Measurements from ENCODE around the gene PSIP1.

The PSIP1 gene

DNA sequence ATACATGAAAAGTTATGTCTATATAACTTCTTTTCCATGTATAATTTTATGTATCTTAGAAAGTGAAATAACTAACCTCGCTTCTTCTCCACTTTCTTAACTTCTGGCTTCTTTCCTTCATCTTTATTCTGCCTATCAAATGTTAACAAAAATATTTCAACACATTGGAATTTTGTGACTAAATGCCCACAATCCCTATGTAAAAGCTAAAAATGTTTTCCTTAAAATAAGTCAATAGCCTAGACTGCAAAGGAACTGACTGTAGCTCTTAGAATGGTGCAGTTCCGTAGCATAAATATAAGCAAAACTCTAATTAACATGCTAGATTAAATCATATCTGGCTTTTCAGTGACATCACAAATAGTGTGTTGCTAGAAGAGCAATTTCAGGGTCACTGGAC lies 40.9 kb downstream of the PSIP1 start:
- WGBS (ENCODE audit: extremely low coverage, insufficient coverage, low lambda C conversion rate): no CpG with 5 or more reads among the region's 2 CpGs
- H3K4me1 ChIP-seq (ENCODE audit: control insufficient read depth, low read depth, low read length): no peaks in the 10 kb centered on the region
- no peak overlapping the region for H4K5ac ChIP-seq (ENCODE audit: low read length)
- H2BK120ac ChIP-seq (ENCODE audit: low read depth, low read length): no peak overlapping the region
- no peak overlapping the region for H3K4me3 ChIP-seq (ENCODE audit: low read length)
- no peak overlapping the region for H2AK5ac ChIP-seq (ENCODE audit: low read length)
- no peak overlapping the region for H3K27ac ChIP-seq (ENCODE audit: low read depth, low read length)
- no peak for DNase-seq
- H3K79me1 ChIP-seq (ENCODE audit: low read length): no peaks in the 10 kb centered on the region
- H2BK15ac ChIP-seq (replicated peaks; ENCODE audit: low read depth): no peak overlapping the region
- no peak overlapping the region for H3K4me2 ChIP-seq (ENCODE audit: low read length)
- H3K9ac ChIP-seq (ENCODE audit: low read length): no peak overlapping the region
- no peaks in the 10 kb centered on the region for H3K79me2 ChIP-seq (ENCODE audit: control insufficient read depth, insufficient read depth, low read length)
- no peak overlapping the region for H2BK5ac ChIP-seq (ENCODE audit: low read length)
- H3K23ac ChIP-seq (ENCODE audit: low read length): no peak overlapping the region
- H3K4ac ChIP-seq (ENCODE audit: low read depth, low read length): no peak overlapping the region
- H4K8ac ChIP-seq (ENCODE audit: low read depth, low read length): no peak overlapping the region
- H3K56ac ChIP-seq (ENCODE audit: low read length): no peak overlapping the region
- no peaks in the 10 kb centered on the region for H3K27me3 ChIP-seq (ENCODE audit: insufficient read depth, low read length, poor library complexity)
- no peak overlapping the region for H3K18ac ChIP-seq (ENCODE audit: low read length)
- H3K36me3 ChIP-seq (ENCODE audit: control insufficient read depth, insufficient read depth, low read length): no peaks in the 10 kb centered on the region

DNA sequence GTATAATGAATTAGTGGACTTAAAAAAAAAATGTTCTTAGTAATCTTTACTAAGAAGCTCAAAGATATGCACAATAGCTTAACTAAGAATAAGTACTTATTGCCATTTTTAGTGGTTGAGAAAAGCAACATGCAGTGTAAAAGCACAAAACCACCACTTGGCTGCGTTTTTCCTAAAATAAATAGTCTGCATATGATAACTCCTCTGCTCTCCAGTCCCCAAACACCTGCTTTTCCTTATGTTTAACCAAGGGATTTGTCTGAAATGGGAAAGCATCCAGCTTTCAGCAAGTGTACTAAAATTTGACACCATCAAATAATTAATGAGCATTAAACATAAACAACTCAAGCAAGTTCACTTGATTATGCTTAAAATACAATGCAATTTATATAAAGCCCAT lies 41.4 kb downstream of the PSIP1 start:
- DNase-seq: peak; percentile 4
- Histone ChIP-seq H3K4me3 (ENCODE audit: low read length) (no peak overlapping the region), H3K79me1 (ENCODE audit: low read length) (no peaks in the 10 kb centered on the region), H3K36me3 (ENCODE audit: control insufficient read depth, insufficient read depth, low read length) (no peaks in the 10 kb centered on the region), H2BK15ac (replicated peaks; ENCODE audit: low read depth) (no peak overlapping the region), H2AK5ac (ENCODE audit: low read length) (no peak overlapping the region), H3K4me2 (ENCODE audit: low read length) (no peak overlapping the region), H3K56ac (ENCODE audit: low read length) (no peak overlapping the region), H3K4me1 (ENCODE audit: control insufficient read depth, low read depth, low read length) (no peaks in the 10 kb centered on the region), H2BK120ac (ENCODE audit: low read depth, low read length) (no peak overlapping the region), H4K8ac (ENCODE audit: low read depth, low read length) (no peak overlapping the region), H3K23ac (ENCODE audit: low read length) (no peak overlapping the region), H4K5ac (ENCODE audit: low read length) (no peak overlapping the region), H3K4ac (ENCODE audit: low read depth, low read length) (no peak overlapping the region), H2BK5ac (ENCODE audit: low read length) (no peak overlapping the region), H3K9ac (ENCODE audit: low read length) (no peak overlapping the region), H3K79me2 (ENCODE audit: control insufficient read depth, insufficient read depth, low read length) (no peaks in the 10 kb centered on the region), H3K27ac (ENCODE audit: low read depth, low read length) (no peak overlapping the region), H3K18ac (ENCODE audit: low read length) (no peak overlapping the region), H3K27me3 (ENCODE audit: insufficient read depth, low read length, poor library complexity) (no peaks in the 10 kb centered on the region)
- WGBS (ENCODE audit: extremely low coverage, insufficient coverage, low lambda C conversion rate): no CpG with 5 or more reads among the region's 1 CpG

DNA sequence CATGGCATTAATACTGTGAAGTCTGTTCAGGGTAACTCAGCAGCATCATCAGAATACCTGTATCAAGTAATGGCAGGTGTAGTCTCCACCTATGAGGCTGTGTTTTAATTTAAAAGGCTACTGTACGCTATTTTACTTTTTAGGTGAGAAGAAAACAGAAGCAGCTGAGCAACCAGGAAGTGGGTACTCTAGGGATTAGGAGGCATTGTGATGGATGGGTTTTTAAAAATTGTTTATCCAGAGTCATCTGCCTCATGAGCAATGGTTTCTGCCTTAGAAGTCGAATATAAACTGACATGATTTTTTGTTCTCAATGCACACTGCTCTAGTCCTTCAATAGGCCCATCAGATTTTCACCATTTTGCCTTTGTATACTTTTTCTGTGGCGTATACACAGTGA lies 42.6 kb downstream of the PSIP1 start:
- no peaks in the 10 kb centered on the region for H3K4me1 ChIP-seq (ENCODE audit: control insufficient read depth, low read depth, low read length)
- no peak for DNase-seq
- no peak overlapping the region for H3K18ac ChIP-seq (ENCODE audit: low read length)
- H3K56ac ChIP-seq (ENCODE audit: low read length): no peak overlapping the region
- H3K9ac ChIP-seq (ENCODE audit: low read length): no peak overlapping the region
- no peak overlapping the region for H2BK5ac ChIP-seq (ENCODE audit: low read length)
- H4K8ac ChIP-seq (ENCODE audit: low read depth, low read length): no peak overlapping the region
- no peak overlapping the region for H2AK5ac ChIP-seq (ENCODE audit: low read length)
- no peaks in the 10 kb centered on the region for H3K79me2 ChIP-seq (ENCODE audit: control insufficient read depth, insufficient read depth, low read length)
- H3K27ac ChIP-seq (ENCODE audit: low read depth, low read length): no peak overlapping the region
- H3K36me3 ChIP-seq (ENCODE audit: control insufficient read depth, insufficient read depth, low read length): no peaks in the 10 kb centered on the region
- H3K4ac ChIP-seq (ENCODE audit: low read depth, low read length): no peak overlapping the region
- no peak overlapping the region for H3K4me3 ChIP-seq (ENCODE audit: low read length)
- no peak overlapping the region for H3K4me2 ChIP-seq (ENCODE audit: low read length)
- no peaks in the 10 kb centered on the region for H3K79me1 ChIP-seq (ENCODE audit: low read length)
- H2BK15ac ChIP-seq (replicated peaks; ENCODE audit: low read depth): no peak overlapping the region
- no peaks in the 10 kb centered on the region for H3K27me3 ChIP-seq (ENCODE audit: insufficient read depth, low read length, poor library complexity)
- H3K23ac ChIP-seq (ENCODE audit: low read length): no peak overlapping the region
- no CpG with 5 or more reads among the region's 3 CpGs for WGBS (ENCODE audit: extremely low coverage, insufficient coverage, low lambda C conversion rate)
- H4K5ac ChIP-seq (ENCODE audit: low read length): no peak overlapping the region
- H2BK120ac ChIP-seq (ENCODE audit: low read depth, low read length): no peak overlapping the region

DNA sequence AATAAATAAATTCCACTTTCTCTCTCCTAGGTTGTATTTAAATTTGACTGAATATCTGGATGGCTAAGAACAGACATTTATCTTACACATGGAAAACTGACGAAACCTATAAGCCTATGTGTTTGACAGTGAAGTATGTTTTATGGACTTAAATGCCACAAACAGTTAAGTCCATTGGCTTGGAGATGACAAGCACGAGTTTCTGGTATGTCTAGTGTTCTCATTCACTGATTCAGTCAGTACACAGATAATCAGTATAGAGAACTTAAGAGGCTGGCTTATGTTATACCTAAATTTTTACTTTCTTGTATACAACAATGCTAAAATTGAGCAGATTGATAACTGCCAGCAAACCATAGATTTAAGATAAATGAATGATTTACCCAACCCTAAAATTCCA lies 49.2 kb downstream of the PSIP1 start:
- no peak overlapping the region for H3K27ac ChIP-seq (ENCODE audit: low read depth, low read length)
- no peak overlapping the region for H2AK5ac ChIP-seq (ENCODE audit: low read length)
- H2BK120ac ChIP-seq (ENCODE audit: low read depth, low read length): no peak overlapping the region
- no peak for DNase-seq
- no peak overlapping the region for H3K4ac ChIP-seq (ENCODE audit: low read depth, low read length)
- no peaks in the 10 kb centered on the region for H3K79me1 ChIP-seq (ENCODE audit: low read length)
- no peak overlapping the region for H3K4me3 ChIP-seq (ENCODE audit: low read length)
- no peak overlapping the region for H4K5ac ChIP-seq (ENCODE audit: low read length)
- no peaks in the 10 kb centered on the region for H3K36me3 ChIP-seq (ENCODE audit: control insufficient read depth, insufficient read depth, low read length)
- H3K79me2 ChIP-seq (ENCODE audit: control insufficient read depth, insufficient read depth, low read length): no peaks in the 10 kb centered on the region
- no peak overlapping the region for H3K9ac ChIP-seq (ENCODE audit: low read length)
- no peaks in the 10 kb centered on the region for H3K4me1 ChIP-seq (ENCODE audit: control insufficient read depth, low read depth, low read length)
- H4K8ac ChIP-seq (ENCODE audit: low read depth, low read length): no peak overlapping the region
- no CpG with 5 or more reads among the region's 2 CpGs for WGBS (ENCODE audit: extremely low coverage, insufficient coverage, low lambda C conversion rate)
- no peak overlapping the region for H3K18ac ChIP-seq (ENCODE audit: low read length)
- no peak overlapping the region for H3K23ac ChIP-seq (ENCODE audit: low read length)
- H3K27me3 ChIP-seq (ENCODE audit: insufficient read depth, low read length, poor library complexity): no peaks in the 10 kb centered on the region
- H3K4me2 ChIP-seq (ENCODE audit: low read length): no peak overlapping the region
- H2BK5ac ChIP-seq (ENCODE audit: low read length): no peak overlapping the region
- no peak overlapping the region for H3K56ac ChIP-seq (ENCODE audit: low read length)
- no peak overlapping the region for H2BK15ac ChIP-seq (replicated peaks; ENCODE audit: low read depth)

DNA sequence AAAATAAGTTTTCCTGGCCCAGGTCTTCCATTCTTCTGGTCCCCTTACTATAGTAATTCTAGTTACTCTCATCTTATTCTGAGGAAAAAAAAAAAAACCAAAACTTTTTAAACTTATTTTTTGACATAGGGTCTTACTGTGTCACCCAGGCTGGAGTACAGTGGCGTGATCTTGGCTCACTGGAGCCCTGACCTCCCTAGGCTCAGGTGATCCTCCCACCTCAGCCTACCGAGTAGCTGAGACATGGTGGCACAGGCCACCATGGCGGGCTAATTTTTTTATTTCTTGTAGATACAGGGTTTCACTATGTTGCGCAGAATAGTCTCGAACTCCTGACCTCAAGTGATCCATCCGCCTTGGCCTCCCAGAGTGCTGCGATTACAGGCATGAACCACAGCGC lies 49.7 kb downstream of the PSIP1 start:
- Histone ChIP-seq H2BK5ac (ENCODE audit: low read length) (no peak overlapping the region), H3K4me3 (ENCODE audit: low read length) (no peak overlapping the region), H3K23ac (ENCODE audit: low read length) (no peak overlapping the region), H3K79me2 (ENCODE audit: control insufficient read depth, insufficient read depth, low read length) (no peaks in the 10 kb centered on the region), H3K4me2 (ENCODE audit: low read length) (no peak overlapping the region), H3K56ac (ENCODE audit: low read length) (no peak overlapping the region), H3K4me1 (ENCODE audit: control insufficient read depth, low read depth, low read length) (no peaks in the 10 kb centered on the region), H3K18ac (ENCODE audit: low read length) (no peak overlapping the region), H3K36me3 (ENCODE audit: control insufficient read depth, insufficient read depth, low read length) (no peaks in the 10 kb centered on the region), H2BK120ac (ENCODE audit: low read depth, low read length) (no peak overlapping the region), H3K27me3 (ENCODE audit: insufficient read depth, low read length, poor library complexity) (no peaks in the 10 kb centered on the region), H4K5ac (ENCODE audit: low read length) (no peak overlapping the region), H3K79me1 (ENCODE audit: low read length) (no peaks in the 10 kb centered on the region), H2AK5ac (ENCODE audit: low read length) (no peak overlapping the region), H4K8ac (ENCODE audit: low read depth, low read length) (no peak overlapping the region), H2BK15ac (replicated peaks; ENCODE audit: low read depth) (no peak overlapping the region), H3K9ac (ENCODE audit: low read length) (no peak overlapping the region), H3K4ac (ENCODE audit: low read depth, low read length) (no peak overlapping the region), H3K27ac (ENCODE audit: low read depth, low read length) (no peak overlapping the region)
- DNase-seq: no peak
- WGBS (ENCODE audit: extremely low coverage, insufficient coverage, low lambda C conversion rate): no CpG with 5 or more reads among the region's 8 CpGs

DNA sequence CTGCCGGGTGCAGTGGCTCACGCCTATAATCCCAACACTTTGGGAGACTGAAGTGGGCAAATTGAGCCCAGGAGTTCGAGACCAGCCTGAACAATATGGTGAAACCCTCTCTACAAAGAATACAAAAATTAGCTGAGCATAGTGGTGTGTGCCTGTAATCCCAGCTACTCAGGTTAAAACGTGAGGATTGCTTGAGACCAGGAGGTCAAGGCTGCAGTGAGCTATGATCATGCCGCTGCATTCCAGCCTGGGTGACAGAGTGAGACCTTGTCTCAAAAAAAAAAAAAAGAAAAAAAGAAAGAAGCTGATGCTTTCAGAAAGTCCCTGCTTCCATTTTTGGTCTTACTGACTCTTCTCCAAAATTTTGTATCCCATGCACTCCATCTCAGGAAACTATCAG lies 56.8 kb downstream of the PSIP1 start:
- no peak overlapping the region for H3K18ac ChIP-seq (ENCODE audit: low read length)

More for the DNA sequence above, 56.8 kb downstream of the PSIP1 start:
- Histone ChIP-seq H3K79me1 (ENCODE audit: low read length) (no peaks in the 10 kb centered on the region), H3K4me2 (ENCODE audit: low read length) (no peak overlapping the region), H2AK5ac (ENCODE audit: low read length) (no peak overlapping the region), H3K23ac (ENCODE audit: low read length) (no peak overlapping the region), H2BK5ac (ENCODE audit: low read length) (no peak overlapping the region), H3K56ac (ENCODE audit: low read length) (no peak overlapping the region), H3K27me3 (ENCODE audit: insufficient read depth, low read length, poor library complexity) (no peaks in the 10 kb centered on the region), H3K79me2 (ENCODE audit: control insufficient read depth, insufficient read depth, low read length) (no peaks in the 10 kb centered on the region), H3K36me3 (ENCODE audit: control insufficient read depth, insufficient read depth, low read length) (peaks cover 1% of the 10 kb centered on the region), H3K4me3 (ENCODE audit: low read length) (no peak overlapping the region), H3K9ac (ENCODE audit: low read length) (no peak overlapping the region), H3K27ac (ENCODE audit: low read depth, low read length) (no peak overlapping the region), H3K4ac (ENCODE audit: low read depth, low read length) (no peak overlapping the region), H2BK15ac (replicated peaks; ENCODE audit: low read depth) (no peak overlapping the region), H2BK120ac (ENCODE audit: low read depth, low read length) (no peak overlapping the region), H3K4me1 (ENCODE audit: control insufficient read depth, low read depth, low read length) (no peaks in the 10 kb centered on the region), H4K8ac (ENCODE audit: low read depth, low read length) (no peak overlapping the region), H4K5ac (ENCODE audit: low read length) (no peak overlapping the region)
- WGBS (ENCODE audit: extremely low coverage, insufficient coverage, low lambda C conversion rate): no CpG with 5 or more reads among the region's 5 CpGs
- DNase-seq: no peak

Measured in mesendoderm (in vitro differentiated cells).